Colonic mucosa (tissue), 4 donors: ENCODE data around the gene ZNF791. TPM values are rescaled to one million over a fixed set of nuclear protein-coding genes. Genes with fewer than 3 reads are reported as not detected.
A peak's percentile ranks its signal among the peaks of the same experiment; 100 is the strongest.

Source experiments
- DNase-seq: peaks from one replicate; pipeline ENCODE4 v3.0.0-alpha.2; 2020
- H3K27ac ChIP-seq: fragments of 200-600 bp; one replicate; pipeline ENCODE4 v1.8.0; 2021
- H3K27me3 ChIP-seq: fragments of 200-600 bp; one replicate; pipeline ENCODE4 v1.8.0; 2021
- H3K36me3 ChIP-seq: fragments of 200-600 bp; one replicate; pipeline ENCODE4 v1.8.0; 2021
- H3K4me1 ChIP-seq: fragments of 200-600 bp; one replicate; pipeline ENCODE4 v1.8.0; 2021; ENCODE audit warnings: mild to moderate bottlenecking
- H3K4me3 ChIP-seq: fragments of 200-600 bp; one replicate; pipeline ENCODE4 v1.8.0; 2021
- H3K9ac ChIP-seq, 2 donors: one replicate each; pipeline ENCODE4 v1.7.0; 2013; ENCODE audit warnings: control low read depth in 2 of 2, low read depth in 2 of 2, low read length in 2 of 2
- H3K9me3 ChIP-seq: fragments of 200-600 bp; one replicate; pipeline ENCODE4 v1.8.0; 2021
- CTCF ChIP-seq: fragments of 200-600 bp; IDR thresholded peaks from one replicate; pipeline ENCODE4 v1.8.0; 2022; ENCODE audit warnings: antibody characterized with exemption, mild to moderate bottlenecking
- intact Hi-C: fragments of 100-400 bp; cut with DNase I; formaldehyde crosslinking; loops from one replicate; pipeline ENCODE4 v1.14.1; 2022
- total RNA-seq, 2 donors: library from RNA; stranded (reverse); fragmentation: NEBNext Ultra II Directional in 1 of 2; extraction: Animal tissue kit (Norgen Biotek cat#: 25700) in 1 of 2; gene quantifications; one replicate each; pipeline ENCODE4 v1.2.1, GENCODE V29; 2021
- donor health status: healthy.
- donor health status: DM: no; HTN: no; CAD: no.
- donor health status: DM: no; HTN: no; CAD: no.

The ZNF791 gene
- total RNA-seq, 2 donors from 2014 or later: 17.9 to 20.5 TPM

GRCh38 chr19:12668932-12669269, 58.2 kb downstream of the ZNF791 start:
- Histone ChIP-seq H3K9me3 (no peaks in the 10 kb centered on the region), H3K4me3 (peak overlapping the region; percentile 80), H3K27me3 (no peaks in the 10 kb centered on the region), H3K36me3 (no peaks in the 10 kb centered on the region), H3K4me1 (peaks cover 16% of the 10 kb centered on the region), H3K27ac (peak overlapping the region; percentile 94), H3K9ac (peak overlapping the region; percentile 76 to 91)
- DNase-seq: peak; percentile 57
- no peak for TF ChIP-seq CTCF
- intact Hi-C loops: loop anchor here (5.0 kb wide), 1 partner anchor 107 kb away; no protein-coding TSS in a partner anchor

- H3K4me1 ChIP-seq: peaks cover 16% of the 10 kb centered on the region
- intact Hi-C loops: loop anchor here (5.0 kb wide), 1 partner anchor 107 kb away; no protein-coding TSS in a partner anchor
- H3K27me3 ChIP-seq: no peaks in the 10 kb centered on the region
- H3K27ac ChIP-seq: peak overlapping the region; percentile 94
- no peaks in the 10 kb centered on the region for H3K36me3 ChIP-seq
- peak overlapping the region; percentile 76 to 91 for H3K9ac ChIP-seq
- DNase-seq: peak; percentile 84
- H3K9me3 ChIP-seq: no peaks in the 10 kb centered on the region
- peak overlapping the region; percentile 80 for H3K4me3 ChIP-seq
- TF ChIP-seq CTCF: no peak
These were observed 58.8 kb downstream of the ZNF791 start for GRCh38 chr19:12669270-12670158.

DNA sequence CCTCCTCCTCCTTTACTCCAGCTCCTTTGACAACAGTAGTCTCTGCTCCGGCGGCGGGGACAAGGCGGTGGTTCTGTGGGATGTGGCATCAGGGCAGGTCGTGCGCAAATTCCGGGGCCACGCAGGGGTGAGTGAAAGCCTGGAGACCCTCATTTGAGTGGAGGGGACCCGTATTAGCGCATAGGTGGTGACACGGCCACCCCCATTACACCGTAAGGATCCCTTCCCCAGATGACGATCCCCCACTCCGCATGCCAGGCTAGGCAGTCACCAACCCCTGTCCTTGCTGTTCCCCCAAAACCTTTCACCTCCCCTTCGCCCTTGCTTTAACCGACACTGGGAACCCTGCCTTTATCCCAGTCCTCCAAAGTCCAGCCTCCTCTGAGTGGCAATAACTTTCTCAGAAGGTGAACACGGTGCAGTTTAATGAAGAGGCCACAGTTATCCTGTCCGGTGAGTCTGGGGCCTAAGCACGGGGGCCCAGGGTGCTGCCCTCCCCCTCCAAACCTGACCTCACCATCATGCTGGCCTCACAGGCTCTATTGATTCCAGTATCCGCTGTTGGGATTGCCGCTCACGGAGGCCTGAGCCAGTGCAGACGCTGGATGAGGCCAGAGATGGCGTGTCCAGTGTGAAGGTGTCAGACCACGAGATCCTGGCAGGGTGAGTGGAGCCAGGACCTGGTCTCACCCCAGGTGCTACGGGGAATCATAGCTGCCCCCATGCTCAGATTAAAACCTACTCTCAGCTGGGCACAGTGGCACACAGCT, 59.6 kb downstream of the ZNF791 start:
- peak overlapping the region; percentile 76 to 91 for H3K9ac ChIP-seq
- no peaks in the 10 kb centered on the region for H3K9me3 ChIP-seq
- intact Hi-C loops: no loop called here
- H3K4me1 ChIP-seq: peaks cover 16% of the 10 kb centered on the region
- DNase-seq: no peak
- peak overlapping the region; percentile 94 for H3K27ac ChIP-seq
- no peaks in the 10 kb centered on the region for H3K27me3 ChIP-seq
- no peaks in the 10 kb centered on the region for H3K36me3 ChIP-seq
- peak overlapping the region; percentile 80 for H3K4me3 ChIP-seq
- TF ChIP-seq CTCF: no peak

DNA sequence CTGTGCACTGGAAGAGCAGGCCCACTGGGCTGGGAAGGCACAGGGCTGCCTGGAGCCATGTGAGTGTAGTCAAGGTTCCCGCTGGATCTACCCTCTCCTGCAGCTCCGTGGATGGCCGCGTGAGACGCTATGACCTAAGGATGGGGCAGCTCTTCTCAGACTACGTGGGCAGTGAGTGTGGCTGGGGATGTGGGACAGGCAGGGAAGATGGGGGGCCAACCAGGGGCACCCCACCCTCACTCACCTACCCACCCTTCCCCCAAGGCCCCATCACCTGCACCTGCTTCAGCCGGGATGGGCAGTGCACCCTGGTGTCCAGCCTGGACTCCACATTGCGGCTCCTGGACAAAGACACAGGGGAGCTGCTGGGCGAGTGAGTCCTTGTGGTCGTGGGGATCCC, 62.0 kb downstream of the ZNF791 start:
- no peaks in the 10 kb centered on the region for H3K36me3 ChIP-seq
- no peak overlapping the region for H3K4me3 ChIP-seq
- no peak for DNase-seq
- no peak overlapping the region for H3K9ac ChIP-seq
- no peak for TF ChIP-seq CTCF
- no peaks in the 10 kb centered on the region for H3K27me3 ChIP-seq
- intact Hi-C loops: no loop called here
- peaks cover 12% of the 10 kb centered on the region for H3K4me1 ChIP-seq
- no peak overlapping the region for H3K27ac ChIP-seq
- H3K9me3 ChIP-seq: no peaks in the 10 kb centered on the region

DNA sequence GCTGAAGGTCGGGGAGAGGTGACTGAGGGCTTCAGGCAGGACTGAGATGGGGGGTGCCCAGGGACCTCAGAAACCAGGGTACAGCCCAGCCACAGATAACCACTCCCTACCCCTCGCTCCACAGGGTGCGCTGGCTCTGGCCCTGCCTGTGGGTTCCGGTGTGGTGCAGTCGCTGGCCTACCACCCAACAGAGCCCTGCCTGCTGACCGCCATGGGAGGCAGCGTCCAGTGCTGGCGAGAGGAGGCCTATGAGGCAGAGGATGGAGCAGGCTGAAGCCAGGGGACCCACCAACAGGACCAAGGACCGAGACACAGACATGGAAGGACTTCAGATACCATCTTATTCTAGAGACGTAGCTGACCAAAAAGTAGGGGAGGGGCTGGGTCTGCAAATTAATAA, 64.7 kb downstream of the ZNF791 start:
- TF ChIP-seq CTCF: no peak
- Histone ChIP-seq H3K4me3 (no peak overlapping the region), H3K4me1 (peaks cover 5% of the 10 kb centered on the region), H3K9me3 (no peaks in the 10 kb centered on the region), H3K27ac (no peak overlapping the region), H3K9ac (no peak overlapping the region), H3K27me3 (no peaks in the 10 kb centered on the region), H3K36me3 (peaks cover 11% of the 10 kb centered on the region)
- no peak for DNase-seq
- intact Hi-C loops: no loop called here
